HG03039 (cell line): ENCODE results near the gene MT1M.
"Not testable (repeated sequence)": the region's sequence is repeated elsewhere in the genome, so short reads cannot be mapped to it uniquely, and the experiment has no call there.

Experiments used
- ATAC-seq: cut with Tn5 transposase; IDR thresholded peaks from one replicate; pipeline ENCODE4 v1.9.1; 2021; ENCODE audit warnings: mild to moderate bottlenecking, moderate library complexity; ENCODE audit not compliant: unreplicated experiment

MT1M gene

GRCh38 chr16:56645838-56646237 lies 13.4 kb downstream of the MT1M start:
- ATAC-seq = no peak

- no peak for ATAC-seq
Observed at GRCh38 chr16:56647641-56648431, 15.4 kb downstream of the MT1M start.

DNA sequence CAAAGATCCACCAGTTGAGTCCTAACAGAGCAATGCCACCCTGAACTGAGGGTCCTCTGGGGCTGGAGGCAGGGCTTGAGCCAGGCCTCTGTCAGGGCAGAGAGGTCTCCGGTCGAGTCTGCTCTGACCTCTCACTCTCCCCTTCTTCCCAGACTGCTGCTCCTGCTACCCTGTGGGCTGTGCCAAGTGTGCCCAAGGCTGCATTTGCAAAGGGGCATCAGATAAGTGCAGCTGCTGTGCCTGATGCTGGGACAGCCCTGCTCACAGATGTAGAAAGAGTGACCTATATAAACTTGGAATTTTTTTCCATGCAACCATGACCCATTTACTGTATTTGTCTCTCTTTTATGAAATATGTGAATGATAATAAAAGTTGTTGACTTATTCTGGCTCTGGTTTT lies 16.8 kb downstream of the MT1M start:
- ATAC-seq = no peak

GRCh38 chr16:56649820-56650219 lies 17.4 kb downstream of the MT1M start:
- no peak for ATAC-seq

DNA sequence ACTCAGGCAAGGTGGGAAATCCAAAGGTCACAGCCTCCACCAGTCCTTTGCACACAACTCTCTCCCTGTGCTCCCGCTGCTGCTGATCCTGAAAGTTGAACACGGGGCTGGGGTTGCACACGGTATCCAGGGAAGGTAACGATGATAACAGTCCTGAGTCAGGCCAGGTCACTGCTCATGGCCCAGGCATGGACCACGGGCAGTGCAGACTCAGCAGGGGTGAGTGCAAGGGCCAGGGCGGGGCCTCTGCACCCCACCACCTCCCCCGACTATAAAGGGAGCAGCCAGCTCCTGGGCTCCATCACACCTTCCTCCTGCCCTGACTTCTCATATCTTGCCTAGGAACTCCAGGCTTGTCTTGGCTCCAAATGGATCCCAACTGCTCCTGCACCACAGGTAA lies 19.1 kb downstream of the MT1M start, which contains the start of gene MT1B:
Gene MT1B (plus strand): TSS at position 301 of the 400 bp plus-strand sequence. CDS start 68 bp downstream, at position 369.
- no peak for ATAC-seq

DNA sequence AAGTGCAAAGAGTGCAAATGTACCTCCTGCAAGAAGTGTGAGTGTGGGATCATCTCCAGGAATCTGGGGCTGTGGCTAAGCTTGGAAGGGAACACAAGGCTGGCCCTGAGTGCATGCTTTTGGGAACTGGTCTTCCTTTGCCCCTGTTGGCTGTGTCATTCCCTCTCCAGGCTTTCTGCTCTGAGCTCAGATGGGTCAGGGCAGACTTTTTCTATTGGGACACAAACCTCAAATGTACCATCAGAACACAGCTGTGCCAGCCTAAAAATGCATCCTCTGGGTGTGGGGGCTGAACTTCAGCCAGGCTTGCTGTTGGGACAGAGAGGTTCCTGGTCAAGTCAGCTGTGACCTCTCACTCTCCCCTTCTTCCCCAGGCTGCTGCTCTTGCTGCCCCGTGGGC lies 20.1 kb downstream of the MT1M start:
- ATAC-seq = no peak

GRCh38 chr16:56653218-56653617 lies 20.8 kb downstream of the MT1M start:
- no peak for ATAC-seq

DNA sequence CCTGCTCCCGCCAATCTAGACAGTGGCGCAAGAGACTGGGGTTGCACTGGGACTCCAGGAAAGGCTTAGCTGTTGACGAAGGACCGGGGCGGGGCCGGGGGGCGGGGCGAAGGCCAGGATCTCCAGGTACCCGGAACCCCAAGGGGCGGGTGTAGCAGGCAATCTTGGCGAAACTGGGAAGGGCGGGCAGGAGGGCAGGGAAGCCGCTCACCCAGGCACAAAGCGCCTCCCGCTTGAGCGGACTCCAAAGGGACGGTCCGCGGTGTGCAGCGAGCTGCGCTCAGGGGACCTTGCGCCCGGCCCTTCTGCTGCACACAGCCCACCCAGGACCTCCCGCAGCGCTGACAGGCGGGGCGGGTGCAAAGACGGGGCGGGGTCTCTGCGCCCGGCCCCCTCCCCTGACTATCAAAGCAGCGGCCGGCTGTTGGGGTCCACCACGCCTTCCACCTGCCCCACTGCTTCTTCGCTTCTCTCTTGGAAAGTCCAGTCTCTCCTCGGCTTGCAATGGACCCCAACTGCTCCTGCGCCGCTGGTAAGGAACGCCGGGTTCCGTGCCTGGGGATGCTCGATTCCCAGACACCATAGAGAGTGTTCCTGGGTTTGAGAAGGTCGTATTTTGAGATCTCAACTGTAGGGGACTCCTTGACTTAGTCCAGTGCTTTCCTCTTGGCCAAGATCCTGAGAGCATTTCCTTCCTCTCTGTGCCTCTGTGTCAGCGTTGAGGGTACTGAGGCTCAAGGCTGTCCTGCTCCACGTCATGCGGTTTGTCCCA lies 25.3 kb downstream of the MT1M start, which contains the start of gene MT1F:
Gene MT1F (plus strand): TSS at position 405 of the 772 bp plus-strand sequence. CDS start 100 bp downstream, at position 505.
- ATAC-seq = no peak

GRCh38 chr16:56658327-56658875 lies 25.9 kb downstream of the MT1M start:
- ATAC-seq = no peak

DNA sequence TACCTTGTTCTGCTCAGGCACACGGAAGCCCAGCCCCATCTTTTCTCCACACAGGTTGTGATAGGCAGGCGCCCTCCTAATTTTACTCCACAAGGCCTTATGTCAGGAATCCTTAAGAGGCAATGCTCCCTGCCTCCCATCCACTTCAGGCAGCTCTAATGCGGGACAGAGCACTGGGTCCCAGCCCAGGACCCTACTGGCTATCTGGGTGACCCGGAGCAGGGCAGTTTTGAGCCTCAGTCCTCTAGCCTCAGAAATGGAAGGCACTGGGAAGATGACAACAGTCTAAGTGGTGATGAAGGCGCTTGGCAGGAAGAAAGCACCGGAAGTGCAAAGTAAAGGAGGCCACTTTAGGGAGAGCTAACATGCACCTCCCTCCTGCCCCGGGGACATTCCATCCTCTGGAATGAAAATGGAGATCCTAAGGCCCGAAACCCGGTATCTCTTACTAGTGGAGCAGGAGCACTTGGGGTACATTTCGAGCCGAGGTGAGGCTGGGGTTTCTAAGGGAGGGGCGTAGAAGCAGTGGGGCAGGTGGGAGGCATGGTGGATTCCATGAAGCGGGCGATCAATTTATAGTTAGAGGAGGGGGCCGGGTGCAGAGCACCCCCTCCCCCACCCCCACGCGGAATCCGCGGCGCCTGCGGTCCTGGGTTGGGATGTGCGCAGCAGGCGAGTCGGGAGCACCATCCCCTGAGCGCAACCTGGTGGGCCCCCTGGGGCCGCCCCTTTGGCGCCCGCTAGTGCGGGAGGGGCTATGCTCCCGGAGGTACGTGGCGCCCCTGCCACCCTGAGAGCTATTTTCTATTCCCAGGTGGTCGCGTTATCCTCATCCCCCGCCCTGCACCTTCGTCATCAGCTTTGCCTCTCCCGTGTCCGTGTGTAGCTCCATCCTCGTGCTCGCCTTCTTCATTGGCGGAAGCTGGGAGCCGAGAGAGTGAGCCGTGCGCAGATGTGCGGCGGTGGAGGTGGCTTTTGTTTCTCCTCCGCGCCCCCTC lies 30.2 kb downstream of the MT1M start:
- ATAC-seq = no peak

DNA sequence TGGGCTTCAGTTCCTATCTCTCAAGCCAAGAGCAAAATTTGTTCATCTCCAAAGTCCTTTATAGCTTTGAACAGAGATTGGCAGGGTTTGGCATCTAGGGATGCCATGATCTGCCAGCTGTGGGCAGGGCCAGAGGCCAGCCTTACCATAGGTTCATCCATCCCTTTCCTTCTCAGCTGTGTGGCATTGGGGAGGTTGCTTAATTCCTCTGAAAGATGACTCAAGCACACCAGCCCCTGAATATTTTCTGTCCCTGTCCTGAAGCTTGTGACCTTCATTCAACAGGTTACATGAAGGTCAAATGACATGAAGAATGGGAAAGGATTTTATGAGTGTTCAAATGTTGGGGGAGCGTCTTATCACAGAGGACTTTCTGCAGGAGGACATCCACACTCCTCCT lies 32.0 kb downstream of the MT1M start:
- ATAC-seq = no peak

GRCh38 chr16:56665286-56666261 lies 33.1 kb downstream of the MT1M start:
- ATAC-seq = not testable (repeated sequence)

DNA sequence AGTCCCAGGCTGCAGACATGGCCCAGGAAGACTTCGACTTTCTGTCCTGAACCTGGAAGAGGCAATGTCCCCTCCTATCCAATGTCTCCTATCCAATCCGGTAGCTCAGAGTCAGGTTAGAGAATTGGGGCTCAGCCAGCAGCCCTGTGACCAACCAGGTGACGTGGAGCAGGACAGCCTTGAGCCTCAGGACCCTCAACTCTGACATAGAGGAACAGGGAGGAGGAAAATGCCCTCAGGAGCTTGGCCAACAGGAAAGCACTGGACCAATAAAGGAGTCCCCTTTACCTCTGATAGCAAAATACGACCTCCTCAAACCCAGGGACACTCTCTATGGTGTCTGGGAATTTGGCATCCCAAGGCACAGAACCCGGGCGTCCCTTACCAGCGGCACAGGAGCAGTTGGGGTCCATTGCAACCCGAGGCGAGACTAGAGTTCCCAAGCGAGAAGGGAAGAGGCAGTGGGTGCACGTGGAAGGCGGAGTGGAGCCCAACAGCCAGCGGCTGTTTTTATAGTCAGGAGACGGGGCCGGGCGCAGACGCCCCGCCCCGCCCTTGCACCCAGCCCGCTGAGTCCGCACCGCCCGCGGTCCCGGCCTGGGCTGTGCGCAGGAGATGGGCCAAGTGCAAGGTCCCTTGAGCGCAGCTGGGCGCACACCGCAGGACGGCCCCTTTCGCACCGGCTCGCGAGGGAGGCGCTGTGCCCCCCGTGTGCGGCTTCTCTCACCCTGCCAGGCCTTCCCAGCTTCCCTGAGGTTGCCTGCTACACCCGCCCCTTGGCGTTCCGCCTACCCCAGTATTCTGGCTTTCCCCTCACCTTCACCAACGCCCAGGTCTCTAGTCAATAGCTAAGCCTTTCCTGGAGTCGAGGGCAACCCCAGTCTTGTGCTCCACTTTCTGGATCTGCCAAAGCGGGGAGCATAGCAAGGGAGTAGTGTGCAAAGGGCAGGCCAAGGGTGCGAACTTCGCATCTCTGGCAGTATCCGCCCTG lies 35.4 kb downstream of the MT1M start, which contains the start of gene MT1G:
Gene MT1G (minus strand): TSS at position 485 of the 991 bp plus-strand sequence. CDS start 72 bp downstream, at position 413.
- ATAC-seq = no peak

DNA sequence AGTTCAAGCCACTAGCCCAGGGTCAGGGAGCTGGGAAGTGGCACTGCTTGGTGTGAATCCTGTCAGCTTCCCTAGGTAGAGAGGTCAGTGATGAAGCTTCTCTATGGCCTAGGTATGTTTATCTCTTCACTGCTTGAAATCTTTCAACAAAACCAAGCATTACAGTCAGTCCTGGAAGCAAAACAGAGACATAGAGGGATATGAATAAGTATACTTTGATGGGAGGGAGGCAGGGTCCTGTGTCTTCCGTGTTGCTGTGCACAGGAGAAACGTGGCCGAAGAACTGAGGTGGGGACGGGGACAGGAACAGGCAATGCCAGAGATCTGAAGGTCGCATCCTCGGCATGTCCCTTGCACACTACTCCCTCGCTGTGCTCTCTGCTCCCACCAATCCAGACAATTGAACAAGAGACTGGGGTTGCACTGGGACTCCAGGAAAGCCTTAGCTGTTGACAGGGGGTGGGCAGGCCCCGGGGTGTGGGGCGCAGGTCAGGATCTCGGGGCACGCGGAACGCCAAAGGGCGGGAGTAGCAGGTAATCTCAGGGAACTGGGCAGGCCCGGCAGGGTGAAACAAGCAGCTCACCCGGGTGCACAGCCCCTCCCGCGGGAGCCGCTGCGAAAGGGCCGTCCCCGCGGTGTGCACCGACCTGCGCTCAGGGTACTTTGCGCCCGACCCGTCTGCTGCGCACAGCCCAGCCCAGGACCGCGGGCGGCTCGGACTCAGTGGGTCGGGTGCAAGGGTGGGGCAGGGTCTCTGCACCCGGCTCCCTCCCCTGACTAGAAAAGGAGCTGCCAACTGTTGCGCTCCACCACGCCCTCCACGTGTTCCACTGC lies 36.8 kb downstream of the MT1M start, which contains the start of gene MT1H:
Gene MT1H (plus strand): TSS at position 810 of the 835 bp plus-strand sequence. CDS start 71 bp downstream, outside the sequence.
- ATAC-seq = no peak

DNA sequence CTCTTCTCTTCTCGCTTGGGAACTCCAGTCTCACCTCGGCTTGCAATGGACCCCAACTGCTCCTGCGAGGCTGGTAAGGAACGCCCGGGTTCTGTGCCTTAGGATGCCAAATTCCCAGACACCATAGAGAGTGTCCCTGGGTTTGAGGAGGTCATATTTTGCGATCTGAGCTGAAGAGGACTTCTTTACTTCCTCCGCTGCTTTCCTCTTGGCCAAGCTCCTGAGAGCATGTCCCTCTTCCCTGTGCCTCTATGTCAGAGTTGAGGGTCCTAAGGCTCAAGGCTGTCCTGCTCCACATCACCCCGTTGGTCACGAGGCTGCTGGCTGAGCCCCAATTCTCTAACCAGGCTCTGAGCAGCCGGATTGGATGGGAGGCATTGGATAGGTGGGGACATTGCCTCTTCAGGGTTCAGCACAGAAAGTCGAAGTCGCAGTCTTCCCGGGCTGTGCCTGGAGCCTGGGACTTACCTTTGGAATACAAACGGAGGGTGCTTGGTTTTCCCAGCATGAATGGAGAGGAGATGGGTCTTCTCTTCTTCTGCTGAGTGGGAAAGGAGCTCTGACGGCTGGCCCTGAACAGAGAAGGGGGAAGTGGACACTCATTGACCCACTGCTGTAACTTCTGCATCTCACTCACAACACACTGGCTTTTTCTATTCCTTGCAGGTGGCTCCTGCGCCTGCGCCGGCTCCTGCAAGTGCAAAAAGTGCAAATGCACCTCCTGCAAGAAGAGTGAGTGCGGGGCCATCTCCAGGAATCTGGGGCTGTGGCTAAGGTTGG lies 37.6 kb downstream of the MT1M start:
- no peak for ATAC-seq

GRCh38 chr16:56670620-56670934 lies 38.1 kb downstream of the MT1M start:
- no peak for ATAC-seq
